Astrocyte of the cerebellum (primary cell): Measurements from ENCODE around the gene KLK13.

Source experiments
- DNase-seq: peaks from one replicate; pipeline ENCODE4 v3.0.0-alpha.2; 2011; ENCODE audit warnings: low read depth
- H3K4me3 ChIP-seq: 2 replicates; pipeline ENCODE4 v1.5.1; 2011; ENCODE audit warnings: mild to moderate bottlenecking, low read depth, low read length, moderate library complexity
- CTCF ChIP-seq: IDR thresholded peaks from 2 replicates; pipeline ENCODE4 v1.5.1; 2012; ENCODE audit warnings: low read length, low read depth, moderate library complexity, mild to moderate bottlenecking; ENCODE audit errors: missing control alignments
- in situ Hi-C: cut with HindIII; loops from 2 replicates; pipeline ENCODE4 v1.10.0; 2017; ENCODE audit warnings: low sequenced_read_pairs

KLK13 gene

GRCh38 chr19:51055866-51056265, 9.0 kb downstream of the KLK13 start:
- in situ Hi-C loops, result no loop called here
- no peak overlapping the region for H3K4me3 ChIP-seq
- TF ChIP-seq CTCF, result no peak
- DNase-seq, result no peak

DNA sequence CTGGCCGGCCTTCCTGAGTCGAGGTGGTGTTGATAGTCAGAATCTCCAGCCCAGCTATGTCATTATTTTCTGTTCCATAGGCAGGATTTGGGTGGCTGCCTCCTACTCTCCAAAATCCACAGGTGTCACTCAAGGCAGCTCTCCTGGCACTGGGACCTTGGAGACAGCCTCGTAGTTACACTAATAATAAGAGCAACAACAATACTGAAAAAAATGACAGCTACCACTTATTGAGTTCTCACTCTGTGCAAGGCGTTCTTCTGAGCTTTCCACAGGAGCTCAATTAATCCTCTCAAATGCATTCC, 17.9 kb downstream of the KLK13 start:
- in situ Hi-C loops, result no loop called here

GRCh38 chr19:51044327-51044726, 20.6 kb downstream of the KLK13 start:
- H3K4me3 ChIP-seq, result no peak overlapping the region
- in situ Hi-C loops, result no loop called here
- no peak for DNase-seq
- TF ChIP-seq CTCF, result no peak

More for the DNA sequence above, 17.9 kb downstream of the KLK13 start:
- no peak overlapping the region for H3K4me3 ChIP-seq
- TF ChIP-seq CTCF, result no peak
- DNase-seq, result no peak

GRCh38 chr19:51043497-51043896, 21.4 kb downstream of the KLK13 start:
- no peak for DNase-seq
- in situ Hi-C loops, result no loop called here
- no peak for TF ChIP-seq CTCF
- no peak overlapping the region for H3K4me3 ChIP-seq

DNA sequence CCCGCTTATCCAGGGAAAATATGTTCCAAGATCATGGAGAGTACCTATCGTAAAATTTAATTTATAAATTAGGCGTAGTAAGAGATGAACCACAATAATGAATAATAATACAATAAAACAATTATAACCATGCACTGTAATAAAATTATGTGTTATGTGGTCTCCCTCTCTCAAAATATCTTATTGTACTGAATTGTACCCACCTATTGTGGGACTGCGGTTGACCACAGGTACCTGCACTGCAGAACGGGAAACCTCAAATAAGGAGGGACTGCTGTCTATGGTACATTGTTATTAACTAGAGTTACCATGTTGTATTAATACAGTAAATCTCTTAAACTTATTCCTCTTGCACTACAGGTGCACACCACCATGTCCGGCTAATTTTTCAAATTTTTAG, 24.7 kb downstream of the KLK13 start:
- no peak for DNase-seq
- in situ Hi-C loops, result no loop called here
- H3K4me3 ChIP-seq, result no peak overlapping the region
- no peak for TF ChIP-seq CTCF

GRCh38 chr19:51036519-51036918, 28.4 kb downstream of the KLK13 start:
- DNase-seq, result no peak
- no peak overlapping the region for H3K4me3 ChIP-seq
- TF ChIP-seq CTCF, result no peak
- in situ Hi-C loops, result no loop called here

GRCh38 chr19:51034704-51035103, 30.2 kb downstream of the KLK13 start, which contains the start of gene KLK12:
Gene KLK12, minus strand, starts transcription at chr19:51035002. Its CDS starts 381 bp downstream, at chr19:51034621.
- no peak for TF ChIP-seq CTCF
- no peak for DNase-seq
- H3K4me3 ChIP-seq, result no peak within 1 kb of the TSS
- in situ Hi-C loops, result no loop called here
